ENCODE data around the gene SGCE. TPM values are rescaled to one million over a fixed set of nuclear protein-coding genes. Genes with fewer than 3 reads are reported as not detected.
A peak's percentile ranks its signal among the peaks of the same experiment; 100 is the strongest.

The SGCE gene
- total and polyA plus RNA-seq, 4 donors: 9.3 to 70.6 (median 44.2) TPM

GRCh38 chr7:94657771-94658693 is 2.1 kb upstream of the SGCE start:
- Histone ChIP-seq H3K27ac (ENCODE audit: low read depth in 1 of 2, low read length in 2 of 2) (peak overlapping the region in 1 of 2 donors; percentile 35), H3K27me3 (ENCODE audit: control insufficient read depth in 4 of 4, insufficient read depth in 4 of 4, low read length in 3 of 4) (peaks cover 0 to 12% (median 2%) of the 10 kb centered on the region in 4 donors), H3K36me3 (ENCODE audit: control insufficient read depth in 4 of 4, insufficient read depth in 3 of 4, low read depth in 1 of 4, low read length in 3 of 4) (no peaks in the 10 kb centered on the region), H3K9ac (ENCODE audit: low read depth in 1 of 2, low read length in 2 of 2) (no peak overlapping the region), H3K9me3 (ENCODE audit: control insufficient read depth in 4 of 4, low read length in 3 of 4) (peaks cover 0 to 3% (median 0%) of the 10 kb centered on the region in 4 donors), H3K4me1 (ENCODE audit: control insufficient read depth in 4 of 4, insufficient read depth in 4 of 4, low read length in 3 of 4) (peaks cover 5 to 29% (median 17%) of the 10 kb centered on the region in 4 donors), H3K4me3 (ENCODE audit: low read depth in 1 of 3, low read length in 3 of 3) (peak overlapping the region; percentile 46 to 54 (median 48))
- TF ChIP-seq FOXA1 (IDR thresholded peaks at IDR 0.05) (no peak), JUND (IDR thresholded peaks at IDR 0.05) (peak in 1 of 2 donors; percentile 40), EGR1 (IDR thresholded peaks at IDR 0.05; ENCODE audit: low read depth in 2 of 2) (peak in 1 of 2 donors; percentile 13), RXRA (IDR thresholded peaks at IDR 0.05) (peak; percentile 57 to 66), SP1 (IDR thresholded peaks at IDR 0.05) (peak; percentile 79)
- TF ChIP-seq, protein P1, sequence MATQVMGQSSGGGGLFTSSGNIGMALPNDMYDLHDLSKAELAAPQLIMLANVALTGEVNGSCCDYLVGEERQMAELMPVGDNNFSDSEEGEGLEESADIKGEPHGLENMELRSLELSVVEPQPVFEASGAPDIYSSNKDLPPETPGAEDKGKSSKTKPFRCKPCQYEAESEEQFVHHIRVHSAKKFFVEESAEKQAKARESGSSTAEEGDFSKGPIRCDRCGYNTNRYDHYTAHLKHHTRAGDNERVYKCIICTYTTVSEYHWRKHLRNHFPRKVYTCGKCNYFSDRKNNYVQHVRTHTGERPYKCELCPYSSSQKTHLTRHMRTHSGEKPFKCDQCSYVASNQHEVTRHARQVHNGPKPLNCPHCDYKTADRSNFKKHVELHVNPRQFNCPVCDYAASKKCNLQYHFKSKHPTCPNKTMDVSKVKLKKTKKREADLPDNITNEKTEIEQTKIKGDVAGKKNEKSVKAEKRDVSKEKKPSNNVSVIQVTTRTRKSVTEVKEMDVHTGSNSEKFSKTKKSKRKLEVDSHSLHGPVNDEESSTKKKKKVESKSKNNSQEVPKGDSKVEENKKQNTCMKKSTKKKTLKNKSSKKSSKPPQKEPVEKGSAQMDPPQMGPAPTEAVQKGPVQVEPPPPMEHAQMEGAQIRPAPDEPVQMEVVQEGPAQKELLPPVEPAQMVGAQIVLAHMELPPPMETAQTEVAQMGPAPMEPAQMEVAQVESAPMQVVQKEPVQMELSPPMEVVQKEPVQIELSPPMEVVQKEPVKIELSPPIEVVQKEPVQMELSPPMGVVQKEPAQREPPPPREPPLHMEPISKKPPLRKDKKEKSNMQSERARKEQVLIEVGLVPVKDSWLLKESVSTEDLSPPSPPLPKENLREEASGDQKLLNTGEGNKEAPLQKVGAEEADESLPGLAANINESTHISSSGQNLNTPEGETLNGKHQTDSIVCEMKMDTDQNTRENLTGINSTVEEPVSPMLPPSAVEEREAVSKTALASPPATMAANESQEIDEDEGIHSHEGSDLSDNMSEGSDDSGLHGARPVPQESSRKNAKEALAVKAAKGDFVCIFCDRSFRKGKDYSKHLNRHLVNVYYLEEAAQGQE (IDR thresholded peaks at IDR 0.05): peak; percentile 43
- TF ChIP-seq, protein P2, sequence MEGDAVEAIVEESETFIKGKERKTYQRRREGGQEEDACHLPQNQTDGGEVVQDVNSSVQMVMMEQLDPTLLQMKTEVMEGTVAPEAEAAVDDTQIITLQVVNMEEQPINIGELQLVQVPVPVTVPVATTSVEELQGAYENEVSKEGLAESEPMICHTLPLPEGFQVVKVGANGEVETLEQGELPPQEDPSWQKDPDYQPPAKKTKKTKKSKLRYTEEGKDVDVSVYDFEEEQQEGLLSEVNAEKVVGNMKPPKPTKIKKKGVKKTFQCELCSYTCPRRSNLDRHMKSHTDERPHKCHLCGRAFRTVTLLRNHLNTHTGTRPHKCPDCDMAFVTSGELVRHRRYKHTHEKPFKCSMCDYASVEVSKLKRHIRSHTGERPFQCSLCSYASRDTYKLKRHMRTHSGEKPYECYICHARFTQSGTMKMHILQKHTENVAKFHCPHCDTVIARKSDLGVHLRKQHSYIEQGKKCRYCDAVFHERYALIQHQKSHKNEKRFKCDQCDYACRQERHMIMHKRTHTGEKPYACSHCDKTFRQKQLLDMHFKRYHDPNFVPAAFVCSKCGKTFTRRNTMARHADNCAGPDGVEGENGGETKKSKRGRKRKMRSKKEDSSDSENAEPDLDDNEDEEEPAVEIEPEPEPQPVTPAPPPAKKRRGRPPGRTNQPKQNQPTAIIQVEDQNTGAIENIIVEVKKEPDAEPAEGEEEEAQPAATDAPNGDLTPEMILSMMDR (IDR thresholded peaks at IDR 0.05; ENCODE audit: low read depth, low read length, missing input control): no peak
- peak; percentile 85 for DNase-seq (ENCODE audit: low spot score)
- WGBS: 51% methylated on average over 37 of the region's 38 CpGs

DNA sequence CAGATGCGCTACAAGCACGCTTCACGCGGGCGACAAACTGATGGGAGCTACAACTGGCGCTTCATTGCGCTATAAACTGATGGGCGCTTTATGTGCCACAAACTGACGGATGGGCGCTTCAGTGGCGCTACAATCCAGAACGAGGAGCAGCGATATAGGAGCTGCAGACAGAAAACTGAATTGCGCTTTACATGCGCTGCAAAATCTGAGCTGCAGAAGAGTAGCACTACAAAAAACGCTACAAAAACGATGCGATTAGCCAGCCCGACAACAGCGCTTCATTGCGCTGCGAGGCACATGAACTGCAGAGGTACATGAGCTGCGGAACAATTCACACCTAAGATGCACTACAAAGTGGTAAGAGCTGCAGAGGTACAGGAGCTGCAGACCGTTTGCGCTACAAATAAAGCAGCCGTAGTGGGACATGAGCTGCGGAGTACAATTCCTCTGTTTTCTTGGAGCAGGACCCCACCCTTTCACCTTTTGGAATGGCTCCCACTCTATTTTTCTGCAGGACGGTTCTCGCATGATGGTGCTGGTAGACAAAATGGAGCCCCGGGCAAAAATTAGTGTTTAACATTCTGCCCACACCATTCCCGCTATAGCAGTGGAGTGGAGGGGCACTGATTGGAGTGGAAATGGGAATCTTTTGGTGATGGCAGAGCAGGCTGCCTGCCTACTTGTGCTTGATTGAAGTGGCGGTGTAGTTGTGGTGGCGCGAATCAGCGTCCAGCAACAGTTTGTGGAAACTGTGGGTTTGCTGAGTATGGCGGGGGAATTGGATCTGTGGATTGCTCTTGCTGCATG is 1.2 kb upstream of the SGCE start:
- Histone ChIP-seq H3K27me3 (ENCODE audit: control insufficient read depth in 4 of 4, insufficient read depth in 4 of 4, low read length in 3 of 4) (peaks cover 0 to 20% (median 2%) of the 10 kb centered on the region in 4 donors), H3K9ac (ENCODE audit: low read depth in 1 of 2, low read length in 2 of 2) (no peak overlapping the region), H3K27ac (ENCODE audit: low read depth in 1 of 2, low read length in 2 of 2) (no peak overlapping the region), H3K4me3 (ENCODE audit: low read depth in 1 of 3, low read length in 3 of 3) (peak overlapping the region; percentile 36 to 54 (median 46)), H3K4me1 (ENCODE audit: control insufficient read depth in 4 of 4, insufficient read depth in 4 of 4, low read length in 3 of 4) (peaks cover 5 to 29% (median 17%) of the 10 kb centered on the region in 4 donors), H3K36me3 (ENCODE audit: control insufficient read depth in 4 of 4, insufficient read depth in 3 of 4, low read depth in 1 of 4, low read length in 3 of 4) (no peaks in the 10 kb centered on the region), H3K9me3 (ENCODE audit: control insufficient read depth in 4 of 4, low read length in 3 of 4) (peaks cover 0 to 3% (median 0%) of the 10 kb centered on the region in 4 donors)
- TF ChIP-seq, protein P1 (IDR thresholded peaks at IDR 0.05): no peak
- no peak for TF ChIP-seq HNF4A (conservative IDR thresholded peaks at IDR 0.05)
- WGBS: 49% methylated on average over 36 of the region's 36 CpGs
- DNase-seq (ENCODE audit: low spot score): no peak
